Activated B cell treated with CpG ODN at 0.5 μM for 24 hours (primary cell): ENCODE measurements around the gene MYL4. TPM values are rescaled to one million over a fixed set of nuclear protein-coding genes. Genes with fewer than 3 reads are reported as not detected.

Experiments used
- ATAC-seq: fragments of 200-7000 bp; cut with Tn5 transposase; one replicate; pipeline ENCODE4 v1.10.0; 2021; ENCODE audit warnings: low read depth, mild to moderate bottlenecking, moderate library complexity
- CTCF ChIA-PET: fragments of 350-600 bp; sonication (Branson Sonifier 250); formaldehyde crosslinking; loops from one replicate; lab custom pipeline; 2021; ENCODE audit warnings: antibody characterized with exemption; lab: Charles Lee
- POLR2A ChIA-PET: fragments of 350-600 bp; sonication (Branson Sonifier 250); formaldehyde crosslinking; loops from one replicate; lab custom pipeline; 2021; ENCODE audit warnings: antibody characterized with exemption; lab: Charles Lee
- DNase-seq: peaks from one replicate; pipeline ENCODE4 v3.0.0; 2022
- H3K27ac Mint-ChIP-seq: one replicate; pipeline ENCODE4 v1.8.0; 2020; ENCODE audit warnings: mixed read lengths
- H3K27me3 Mint-ChIP-seq: one replicate; pipeline ENCODE4 v1.8.0; 2021; ENCODE audit warnings: mixed read lengths
- H3K36me3 Mint-ChIP-seq: one replicate; pipeline ENCODE4 v1.8.0; 2021; ENCODE audit warnings: low read depth, mixed read lengths
- H3K4me1 Mint-ChIP-seq: one replicate; pipeline ENCODE4 v1.8.0; 2021; ENCODE audit warnings: mixed read lengths
- H3K4me3 Mint-ChIP-seq: one replicate; pipeline ENCODE4 v1.8.0; 2020; ENCODE audit warnings: mild to moderate bottlenecking, mixed read lengths
- H3K9me3 Mint-ChIP-seq: one replicate; pipeline ENCODE4 v1.8.0; 2020; ENCODE audit warnings: mixed read lengths
- CTCF ChIP-seq: fragments of 200-600 bp; IDR thresholded peaks from one replicate; pipeline ENCODE4 v1.8.0; 2022; ENCODE audit warnings: antibody characterized with exemption, mild to moderate bottlenecking
- intact Hi-C: fragments of 100-400 bp; cut with micrococcal nuclease; formaldehyde crosslinking; loops from one replicate; pipeline ENCODE4 v1.15.1; 2024
- total RNA-seq: library from RNA; stranded (reverse); gene quantifications from 2 replicates; pipeline ENCODE4 v1.2.3, GENCODE V29; 2022

Gene MYL4
- total RNA-seq, 1 donor from 2014 or later, result not detected

GRCh38 chr17:47227862-47228261 lies 18.7 kb downstream of the MYL4 start:
- ChIA-PET CTCF (interaction anchor here (4.6 kb wide), 1 partner anchor 88 kb away, joined by 129 read pairs; no protein-coding TSS in a partner anchor), POLR2A (interaction anchor here (0.6 kb wide), 1 partner anchor 59 kb away, joined by 5 read pairs; no protein-coding TSS in a partner anchor)
- no peak for ATAC-seq
- Mint-ChIP-seq H3K4me3 (no peak overlapping the region), H3K36me3 (no peaks in the 10 kb centered on the region), H3K27me3 (no peaks in the 10 kb centered on the region), H3K9me3 (peaks cover 6% of the 10 kb centered on the region), H3K27ac (no peak overlapping the region), H3K4me1 (peaks cover 26% of the 10 kb centered on the region)
- no peak for DNase-seq
- no peak for TF ChIP-seq CTCF
- intact Hi-C loops, result loop anchor here (2.0 kb wide), 1 partner anchor 17 kb away; no protein-coding TSS in a partner anchor

GRCh38 chr17:47229535-47230443 lies 20.6 kb downstream of the MYL4 start:
- Mint-ChIP-seq H3K27ac (no peak overlapping the region), H3K4me1 (peaks cover 26% of the 10 kb centered on the region), H3K9me3 (no peaks in the 10 kb centered on the region), H3K4me3 (peak overlapping the region; percentile 56), H3K36me3 (no peaks in the 10 kb centered on the region), H3K27me3 (no peaks in the 10 kb centered on the region)
- ATAC-seq, result peak; percentile 95
- ChIA-PET POLR2A (interaction anchor here (0.7 to 3.0 kb wide), 8 partner anchors 10 to 711 kb away, joined by 3 to 27 read pairs (median 6); partner anchors contain the start of genes EFCAB13, MYL4 and PNPO), CTCF (interaction anchor here (0.6 to 4.6 kb wide), 24 partner anchors 9 to 386 kb away, joined by 3 to 129 read pairs (median 3); partner anchors contain the start of genes EFCAB13 and MYL4)
- peak; percentile 83 for TF ChIP-seq CTCF
- intact Hi-C loops, result loop anchor here (1.0 to 2.0 kb wide), 5 partner anchors 15 to 386 kb away; no protein-coding TSS in a partner anchor
- DNase-seq, result peak; percentile 48

- POLR2A ChIA-PET, result interaction anchor here (0.7 to 3.0 kb wide), 6 partner anchors 23 to 93 kb away, joined by 3 to 27 read pairs (median 8); partner anchors contain the start of gene EFCAB13
- intact Hi-C loops, result loop anchor here (1.0 to 2.0 kb wide), 3 partner anchors 23 to 384 kb away; no protein-coding TSS in a partner anchor
- CTCF ChIA-PET, result interaction anchor here (0.7 to 4.6 kb wide), 12 partner anchors 10 to 384 kb away, joined by 3 to 129 read pairs (median 4); partner anchors contain the start of gene EFCAB13
Observed at GRCh38 chr17:47230864-47231263, 21.7 kb downstream of the MYL4 start.

GRCh38 chr17:47231334-47231733 lies 22.2 kb downstream of the MYL4 start:
- no peaks in the 10 kb centered on the region for H3K27me3 Mint-ChIP-seq
- H3K4me3 Mint-ChIP-seq, result peak overlapping the region; percentile 56
- ChIA-PET POLR2A (interaction anchor here (0.7 to 3.0 kb wide), 5 partner anchors 24 to 93 kb away, joined by 3 to 27 read pairs (median 11); partner anchors contain the start of gene EFCAB13), CTCF (interaction anchor here (0.7 to 4.6 kb wide), 7 partner anchors 26 to 93 kb away, joined by 3 to 129 read pairs (median 4); partner anchors contain the start of gene EFCAB13)
- H3K36me3 Mint-ChIP-seq, result no peaks in the 10 kb centered on the region
- H3K4me1 Mint-ChIP-seq, result peaks cover 26% of the 10 kb centered on the region
- no peaks in the 10 kb centered on the region for H3K9me3 Mint-ChIP-seq
- ATAC-seq (no peak), DNase-seq (no peak)
- peak overlapping the region; percentile 30 for H3K27ac Mint-ChIP-seq
- intact Hi-C loops, result loop anchor here (2.0 kb wide), 1 partner anchor 55 kb away; no protein-coding TSS in a partner anchor
- TF ChIP-seq CTCF, result no peak

More at GRCh38 chr17:47230864-47231263, 21.7 kb downstream of the MYL4 start:
- Mint-ChIP-seq H3K4me1 (peaks cover 26% of the 10 kb centered on the region), H3K27me3 (no peaks in the 10 kb centered on the region), H3K36me3 (no peaks in the 10 kb centered on the region), H3K4me3 (peak overlapping the region; percentile 56), H3K9me3 (no peaks in the 10 kb centered on the region), H3K27ac (peak overlapping the region; percentile 30)
- no peak for TF ChIP-seq CTCF
- ATAC-seq (peak; percentile 35), DNase-seq (no peak)
